ENCODE results near the gene SART1.

Gene SART1

GRCh38 chr11:65919573-65920371 is 41.8 kb upstream of the SART1 start:
- H3F3A ChIP-seq (ENCODE audit: insufficient read depth, low read length), result no peaks in the 10 kb centered on the region
- H3K27ac ChIP-seq (ENCODE audit: low read length), result no peak overlapping the region; the same call in 1 of the 2 replicates
- TF ChIP-seq EZH2 (optimal IDR thresholded peaks at IDR 0.05; ENCODE audit: low read depth, low read length), result no peak
- no peak for TF ChIP-seq CTCF (IDR thresholded peaks at IDR 0.05; ENCODE audit: low read length)
- TF ChIP-seq EZH2phosphoT487 (IDR thresholded peaks at IDR 0.05; ENCODE audit: low read length), result no peak
- peak overlapping the region; percentile 99 for H3K4me2 ChIP-seq (ENCODE audit: low read depth, low read length)
- no peaks in the 10 kb centered on the region for H3K36me3 ChIP-seq (replicated peaks; ENCODE audit: insufficient read depth, low read length)
- H2AFZ ChIP-seq (ENCODE audit: low read length), result peak overlapping the region; percentile 77
- peak overlapping the region; percentile 70 for H3K9ac ChIP-seq (ENCODE audit: low read length)
- peaks cover 36% of the 10 kb centered on the region for H3K79me2 ChIP-seq (ENCODE audit: low read length)
- peaks cover 8% of the 10 kb centered on the region; the same call in 1 of the 2 replicates for H3K4me1 ChIP-seq (ENCODE audit: low read length)
- DNase-seq, result peak; percentile 41
- peak overlapping the region; percentile 79 for H3K4me3 ChIP-seq (ENCODE audit: low read length)
- H3K9me3 ChIP-seq (replicated peaks; ENCODE audit: insufficient read depth, low read length), result no peaks in the 10 kb centered on the region
- H3K27me3 ChIP-seq (replicated peaks; ENCODE audit: insufficient read depth, low read length), result no peaks in the 10 kb centered on the region
- no peaks in the 10 kb centered on the region for H4K20me1 ChIP-seq (ENCODE audit: insufficient read depth, low read length)
- H3K9me2 ChIP-seq (replicated peaks; ENCODE audit: insufficient read depth, low read length), result no peaks in the 10 kb centered on the region

GRCh38 chr11:65920372-65920802 is 41.1 kb upstream of the SART1 start:
- DNase-seq, result no peak
- Histone ChIP-seq H2AFZ (ENCODE audit: low read length) (peak overlapping the region; percentile 77; the same call in 1 of the 2 replicates), H3K9me2 (replicated peaks; ENCODE audit: insufficient read depth, low read length) (no peaks in the 10 kb centered on the region), H4K20me1 (ENCODE audit: insufficient read depth, low read length) (no peaks in the 10 kb centered on the region), H3K36me3 (replicated peaks; ENCODE audit: insufficient read depth, low read length) (no peaks in the 10 kb centered on the region), H3K9me3 (replicated peaks; ENCODE audit: insufficient read depth, low read length) (no peaks in the 10 kb centered on the region), H3F3A (ENCODE audit: insufficient read depth, low read length) (no peaks in the 10 kb centered on the region), H3K4me3 (ENCODE audit: low read length) (peak overlapping the region; percentile 79), H3K79me2 (ENCODE audit: low read length) (peaks cover 36% of the 10 kb centered on the region), H3K9ac (ENCODE audit: low read length) (peak overlapping the region; percentile 70), H3K4me2 (ENCODE audit: low read depth, low read length) (peak overlapping the region; percentile 99), H3K27ac (ENCODE audit: low read length) (no peak overlapping the region), H3K4me1 (ENCODE audit: low read length) (peaks cover 8% of the 10 kb centered on the region; the same call in 1 of the 2 replicates), H3K27me3 (replicated peaks; ENCODE audit: insufficient read depth, low read length) (no peaks in the 10 kb centered on the region)
- TF ChIP-seq EZH2phosphoT487 (IDR thresholded peaks at IDR 0.05; ENCODE audit: low read length), result no peak
- no peak for TF ChIP-seq CTCF (IDR thresholded peaks at IDR 0.05; ENCODE audit: low read length)
- no peak for TF ChIP-seq EZH2 (optimal IDR thresholded peaks at IDR 0.05; ENCODE audit: low read depth, low read length)

- no peaks in the 10 kb centered on the region for H3K36me3 ChIP-seq (replicated peaks; ENCODE audit: insufficient read depth, low read length)
These were observed 40.4 kb upstream of the SART1 start for GRCh38 chr11:65921033-65921555.

More at GRCh38 chr11:65921033-65921555, 40.4 kb upstream of the SART1 start:
- H3K79me2 ChIP-seq (ENCODE audit: low read length), result peaks cover 36% of the 10 kb centered on the region
- H3K4me3 ChIP-seq (ENCODE audit: low read length), result no peak overlapping the region
- no peaks in the 10 kb centered on the region for H3K9me3 ChIP-seq (replicated peaks; ENCODE audit: insufficient read depth, low read length)
- H3K9ac ChIP-seq (ENCODE audit: low read length), result no peak overlapping the region
- no peak overlapping the region for H3K27ac ChIP-seq (ENCODE audit: low read length)
- H3K27me3 ChIP-seq (replicated peaks; ENCODE audit: insufficient read depth, low read length), result no peaks in the 10 kb centered on the region
- DNase-seq, result no peak
- H3F3A ChIP-seq (ENCODE audit: insufficient read depth, low read length), result no peaks in the 10 kb centered on the region
- H4K20me1 ChIP-seq (ENCODE audit: insufficient read depth, low read length), result no peaks in the 10 kb centered on the region
- TF ChIP-seq EZH2phosphoT487 (IDR thresholded peaks at IDR 0.05; ENCODE audit: low read length), result no peak
- no peak for TF ChIP-seq CTCF (IDR thresholded peaks at IDR 0.05; ENCODE audit: low read length)
- TF ChIP-seq EZH2 (optimal IDR thresholded peaks at IDR 0.05; ENCODE audit: low read depth, low read length), result no peak
- H3K9me2 ChIP-seq (replicated peaks; ENCODE audit: insufficient read depth, low read length), result no peaks in the 10 kb centered on the region
- no peak overlapping the region for H3K4me2 ChIP-seq (ENCODE audit: low read depth, low read length)
- H2AFZ ChIP-seq (ENCODE audit: low read length), result no peak overlapping the region
- H3K4me1 ChIP-seq (ENCODE audit: low read length), result peaks cover 8% of the 10 kb centered on the region; the same call in 1 of the 2 replicates
